ENCODE results near the gene FBXL19. TPM values are rescaled to one million over a fixed set of nuclear protein-coding genes. Genes with fewer than 3 reads are reported as not detected.

Gene FBXL19
- total RNA-seq, 1 donor from 2014 or later: 66.9 TPM

GRCh38 chr16:30896889-30897733 lies 26.3 kb upstream of the FBXL19 start:
- Histone ChIP-seq H3K27me3 (no peaks in the 10 kb centered on the region), H3K9me3 (no peaks in the 10 kb centered on the region), H3K4me3 (peak overlapping the region; percentile 62 to 73), H3K36me3 (peaks cover 0 to 4% of the 10 kb centered on the region in 2 donors), H3K27ac (peak overlapping the region; percentile 99), H3K4me1 (peaks cover 20 to 32% of the 10 kb centered on the region in 2 donors)
- peak; percentile 65 to 95 for DNase-seq (ENCODE audit: low spot score in 2 of 2)
- no peak for TF ChIP-seq CTCF (IDR thresholded peaks at IDR 0.05)
- intact Hi-C loops (cut with DNase I): loop anchor here (1.0 to 2.0 kb wide), 3 partner anchors 25 to 198 kb away; partner anchors contain the start of gene SRCAP

GRCh38 chr16:30899794-30900193 lies 23.6 kb upstream of the FBXL19 start:
- no peak for DNase-seq (ENCODE audit: low spot score in 2 of 2)
- no peaks in the 10 kb centered on the region for H3K9me3 ChIP-seq
- H3K36me3 ChIP-seq: no peaks in the 10 kb centered on the region
- no peak for TF ChIP-seq CTCF (IDR thresholded peaks at IDR 0.05)
- no peak overlapping the region for H3K27ac ChIP-seq
- no peaks in the 10 kb centered on the region for H3K27me3 ChIP-seq
- peaks cover 14 to 18% of the 10 kb centered on the region in 2 donors for H3K4me1 ChIP-seq
- intact Hi-C loops (cut with DNase I): no loop called here
- no peak overlapping the region for H3K4me3 ChIP-seq

GRCh38 chr16:30900588-30900987 lies 22.8 kb upstream of the FBXL19 start:
- H3K4me1 ChIP-seq: peaks cover 10 to 11% of the 10 kb centered on the region in 2 donors
- H3K27ac ChIP-seq: no peak overlapping the region
- DNase-seq (ENCODE audit: low spot score in 2 of 2): no peak
- TF ChIP-seq CTCF (IDR thresholded peaks at IDR 0.05): no peak
- intact Hi-C loops (cut with DNase I): no loop called here
- H3K4me3 ChIP-seq: no peak overlapping the region
- no peaks in the 10 kb centered on the region for H3K9me3 ChIP-seq
- H3K27me3 ChIP-seq: no peaks in the 10 kb centered on the region
- no peaks in the 10 kb centered on the region for H3K36me3 ChIP-seq

- no peaks in the 10 kb centered on the region for H3K9me3 ChIP-seq
- H3K27ac ChIP-seq: peak overlapping the region; percentile 71 to 92
- intact Hi-C loops (cut with DNase I): loop anchor here (1.0 kb wide), 2 partner anchors 26 to 57 kb away; no protein-coding TSS in a partner anchor
- H3K36me3 ChIP-seq: no peaks in the 10 kb centered on the region
- H3K4me3 ChIP-seq: peak overlapping the region; percentile 76 to 82
- no peak for TF ChIP-seq CTCF (IDR thresholded peaks at IDR 0.05)
- H3K27me3 ChIP-seq: no peaks in the 10 kb centered on the region
- peaks cover 5 to 6% of the 10 kb centered on the region in 2 donors for H3K4me1 ChIP-seq
- DNase-seq (ENCODE audit: low spot score in 2 of 2): no peak
Observed at GRCh38 chr16:30901201-30902028, 22.0 kb upstream of the FBXL19 start.

GRCh38 chr16:30902029-30902972 lies 21.1 kb upstream of the FBXL19 start:
- Histone ChIP-seq H3K27me3 (no peaks in the 10 kb centered on the region), H3K36me3 (no peaks in the 10 kb centered on the region), H3K4me1 (peaks cover 4 to 5% of the 10 kb centered on the region in 2 donors), H3K27ac (peak overlapping the region; percentile 86 to 92), H3K4me3 (peak overlapping the region; percentile 76 to 82), H3K9me3 (no peaks in the 10 kb centered on the region)
- intact Hi-C loops (cut with DNase I): loop anchor here (1.0 kb wide), 2 partner anchors 27 to 58 kb away; no protein-coding TSS in a partner anchor
- DNase-seq (ENCODE audit: low spot score in 2 of 2): peak in 1 of 2 donors; percentile 80
- peak in 1 of 3 experiments; percentile 75 for TF ChIP-seq CTCF (IDR thresholded peaks at IDR 0.05)
